ENCODE measurements around the gene BEAN1. TPM values are rescaled to one million over a fixed set of nuclear protein-coding genes. Genes with fewer than 3 reads are reported as not detected.
A peak's percentile ranks its signal among the peaks of the same experiment; 100 is the strongest.

BEAN1 gene
- total and polyA plus RNA-seq, 10 donors, result 0.21 to 0.68 (median 0.42) TPM; not detected in 3

- H3K4me1 ChIP-seq, result peaks cover 5 to 26% (median 20%) of the 10 kb centered on the region in 6 donors
- DNase-seq, result no peak
- intact Hi-C loops (cut with DNase I; ENCODE audit: low total_unique reads), result no loop called here
- H3K9me3 ChIP-seq, result no peaks in the 10 kb centered on the region
- WGBS, 5 donors, result 12 to 22% (median 14%) methylated on average over 30 to 56 of the region's 56 CpGs
- H3K4me3 ChIP-seq, result peak overlapping the region in 6 of 8 donors; percentile 5 to 71 (median 18)
- TF ChIP-seq CTCF (IDR thresholded peaks at IDR 0.05 in 8 of 11, conservative IDR thresholded peaks at IDR 0.05 in 3 of 11), result no peak
- no peak for TF ChIP-seq POLR2A (IDR thresholded peaks at IDR 0.05)
- TF ChIP-seq POLR2AphosphoS5 (IDR thresholded peaks at IDR 0.05), result peak in 1 of 3 donors; percentile 16
- H3K27ac ChIP-seq, result no peak overlapping the region
- H3K27me3 ChIP-seq (replicated peaks in 1 of 7), result peaks cover 3 to 82% (median 32%) of the 10 kb centered on the region in 7 donors
- no peaks in the 10 kb centered on the region for H3K36me3 ChIP-seq
These were observed 721 bp upstream of the BEAN1 start for GRCh38 chr16:66426112-66427035.

DNA sequence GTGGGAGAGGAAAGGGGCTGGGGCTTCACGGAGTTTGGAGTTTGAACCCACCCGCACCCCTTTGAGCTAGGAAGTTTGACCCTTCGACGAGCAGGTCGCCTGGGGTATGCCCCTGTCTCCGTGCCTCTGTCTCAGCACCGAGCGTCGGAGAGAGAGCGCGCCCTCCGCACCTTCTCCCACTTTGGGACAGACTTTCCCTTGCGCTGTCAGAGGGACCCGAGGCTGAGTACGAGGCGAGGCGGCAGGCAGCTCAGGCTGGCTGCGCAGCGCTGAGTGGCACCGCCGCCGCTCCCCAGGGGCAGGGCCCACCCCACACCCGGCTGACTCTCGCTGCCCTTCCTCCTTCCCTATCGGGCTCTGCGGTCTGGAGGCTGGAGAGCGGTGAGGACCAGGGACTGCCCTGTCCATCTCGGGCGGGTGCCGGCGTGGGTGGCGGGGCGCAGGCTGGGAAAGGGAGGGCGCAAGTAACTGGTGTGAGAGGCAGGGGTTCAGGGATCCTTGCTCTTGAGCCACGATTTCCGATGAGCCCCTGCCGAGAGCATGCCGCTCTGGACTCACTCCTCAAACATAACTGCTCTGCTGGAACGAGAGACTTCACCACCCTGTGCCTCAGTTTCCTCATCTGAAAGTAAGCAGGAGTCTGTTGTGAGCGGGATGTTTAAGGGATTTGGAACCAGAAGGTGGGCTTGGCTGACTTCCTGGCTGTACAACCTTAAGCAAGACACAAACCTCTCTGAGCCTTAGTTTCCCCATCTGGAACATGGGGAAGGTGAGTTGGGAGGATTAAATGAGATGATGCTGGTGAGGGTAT lies 981 bp downstream of the BEAN1 start:
- Histone ChIP-seq H3K27ac (no peak overlapping the region), H3K4me3 (peak overlapping the region in 6 of 8 donors; percentile 28 to 71 (median 44)), H3K27me3 (replicated peaks in 1 of 7) (peaks cover 3 to 94% (median 32%) of the 10 kb centered on the region in 7 donors), H3K4me1 (peaks cover 5 to 26% (median 20%) of the 10 kb centered on the region in 6 donors), H3K9me3 (no peaks in the 10 kb centered on the region), H3K36me3 (no peaks in the 10 kb centered on the region)
- WGBS, 5 donors, result 4 to 11% (median 9%) methylated on average over 16 to 40 of the region's 40 CpGs
- TF ChIP-seq POLR2AphosphoS5 (IDR thresholded peaks at IDR 0.05), result no peak
- no peak for TF ChIP-seq POLR2A (IDR thresholded peaks at IDR 0.05)
- no peak for TF ChIP-seq CTCF (IDR thresholded peaks at IDR 0.05 in 8 of 11, conservative IDR thresholded peaks at IDR 0.05 in 3 of 11)
- intact Hi-C loops (cut with DNase I; ENCODE audit: low total_unique reads), result no loop called here
- DNase-seq, result no peak

DNA sequence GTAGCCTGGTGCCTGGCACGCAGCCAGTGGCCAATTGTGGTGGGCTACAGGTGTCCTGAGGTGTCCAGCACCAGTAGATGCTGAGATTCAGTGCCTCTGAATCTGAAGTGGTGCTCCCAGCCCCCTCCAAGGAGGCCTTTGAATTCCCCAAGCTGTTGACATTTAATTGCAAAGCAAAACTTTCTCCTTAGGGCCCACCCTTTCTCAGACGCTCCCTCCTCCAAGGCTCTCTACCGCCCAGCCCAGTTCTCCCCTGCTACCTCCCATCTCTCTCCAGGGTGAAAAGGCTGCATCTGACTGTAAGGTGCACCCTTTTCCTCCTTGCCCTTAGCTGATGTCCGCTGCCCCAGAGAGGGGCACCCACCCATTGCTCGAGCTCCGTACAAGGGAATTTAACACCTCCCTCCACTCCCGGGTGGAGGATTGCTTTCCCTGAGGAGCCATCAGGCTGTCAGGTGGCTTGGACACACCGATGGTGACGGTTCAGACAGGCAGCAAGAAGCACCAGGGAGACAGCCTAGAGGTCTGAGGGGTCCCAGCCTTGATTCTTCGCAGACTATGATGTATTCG lies 1.7 kb downstream of the BEAN1 start:
- Histone ChIP-seq H3K36me3 (no peaks in the 10 kb centered on the region), H3K4me1 (peaks cover 5 to 26% (median 20%) of the 10 kb centered on the region in 6 donors), H3K9me3 (no peaks in the 10 kb centered on the region), H3K4me3 (no peak overlapping the region), H3K27ac (no peak overlapping the region), H3K27me3 (replicated peaks in 1 of 7) (peaks cover 3 to 98% (median 32%) of the 10 kb centered on the region in 7 donors)
- no peak for DNase-seq
- intact Hi-C loops (cut with DNase I; ENCODE audit: low total_unique reads), result no loop called here
- TF ChIP-seq CTCF (IDR thresholded peaks at IDR 0.05 in 8 of 11, conservative IDR thresholded peaks at IDR 0.05 in 3 of 11) (no peak), POLR2A (IDR thresholded peaks at IDR 0.05) (no peak), POLR2AphosphoS5 (IDR thresholded peaks at IDR 0.05) (no peak)
- 33 to 51% (median 41%) methylated on average over 11 of the region's 11 CpGs for WGBS, 5 donors

Measured in spleen (tissue), 11 donors.